ENCODE measurements around the gene EEIG1. TPM values are rescaled to one million over a fixed set of nuclear protein-coding genes. Genes with fewer than 3 reads are reported as not detected.

The EEIG1 gene
- total and polyA plus RNA-seq, 9 of the 15 experiments (the other 6 are each of a cell fraction or from before 2014, with no cell fraction given): 0.17 to 16.7 (median 3.6) TPM

- TF ChIP-seq, protein P1, sequence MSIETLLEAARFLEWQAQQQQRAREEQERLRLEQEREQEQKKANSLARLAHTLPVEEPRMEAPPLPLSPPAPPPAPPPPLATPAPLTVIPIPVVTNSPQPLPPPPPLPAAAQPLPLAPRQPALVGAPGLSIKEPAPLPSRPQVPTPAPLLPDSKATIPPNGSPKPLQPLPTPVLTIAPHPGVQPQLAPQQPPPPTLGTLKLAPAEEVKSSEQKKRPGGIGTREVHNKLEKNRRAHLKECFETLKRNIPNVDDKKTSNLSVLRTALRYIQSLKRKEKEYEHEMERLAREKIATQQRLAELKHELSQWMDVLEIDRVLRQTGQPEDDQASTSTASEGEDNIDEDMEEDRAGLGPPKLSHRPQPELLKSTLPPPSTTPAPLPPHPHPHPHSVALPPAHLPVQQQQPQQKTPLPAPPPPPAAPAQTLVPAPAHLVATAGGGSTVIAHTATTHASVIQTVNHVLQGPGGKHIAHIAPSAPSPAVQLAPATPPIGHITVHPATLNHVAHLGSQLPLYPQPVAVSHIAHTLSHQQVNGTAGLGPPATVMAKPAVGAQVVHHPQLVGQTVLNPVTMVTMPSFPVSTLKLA (conservative IDR thresholded peaks at IDR 0.05): no peak
- peak in 1 of 2 experiments; percentile 26; a peak in 1 of 4 replicates for TF ChIP-seq SRF (CRISPR knock-in tag; IDR thresholded peaks at IDR 0.05)
- TF ChIP-seq HDAC6 (IDR thresholded peaks at IDR 0.05; ENCODE audit: low read depth, low read length): no peak
- no peak for TF ChIP-seq HNRNPL (IDR thresholded peaks at IDR 0.05; ENCODE audit: low read depth, low read length)
- peak; percentile 38; the same call in 1 of the 2 replicates for TF ChIP-seq MTA1 (IDR thresholded peaks at IDR 0.05; ENCODE audit: borderline replicate concordance)
- no peak for TF ChIP-seq CHD7 (IDR thresholded peaks at IDR 0.05; ENCODE audit: low read depth, low read length)
- TF ChIP-seq CTBP1 (IDR thresholded peaks at IDR 0.05; ENCODE audit: borderline replicate concordance): peak; percentile 67
- no peak for TF ChIP-seq MAX (CRISPR knock-in tag; IDR thresholded peaks at IDR 0.05)
- TF ChIP-seq, protein P2, sequence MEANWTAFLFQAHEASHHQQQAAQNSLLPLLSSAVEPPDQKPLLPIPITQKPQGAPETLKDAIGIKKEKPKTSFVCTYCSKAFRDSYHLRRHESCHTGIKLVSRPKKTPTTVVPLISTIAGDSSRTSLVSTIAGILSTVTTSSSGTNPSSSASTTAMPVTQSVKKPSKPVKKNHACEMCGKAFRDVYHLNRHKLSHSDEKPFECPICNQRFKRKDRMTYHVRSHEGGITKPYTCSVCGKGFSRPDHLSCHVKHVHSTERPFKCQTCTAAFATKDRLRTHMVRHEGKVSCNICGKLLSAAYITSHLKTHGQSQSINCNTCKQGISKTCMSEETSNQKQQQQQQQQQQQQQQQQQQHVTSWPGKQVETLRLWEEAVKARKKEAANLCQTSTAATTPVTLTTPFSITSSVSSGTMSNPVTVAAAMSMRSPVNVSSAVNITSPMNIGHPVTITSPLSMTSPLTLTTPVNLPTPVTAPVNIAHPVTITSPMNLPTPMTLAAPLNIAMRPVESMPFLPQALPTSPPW (CRISPR knock-in tag; IDR thresholded peaks at IDR 0.05): 0 out of 2 replicates have a peak, but pooled peaks have one; percentile 41
- TF ChIP-seq ZNF316 (IDR thresholded peaks at IDR 0.05): no peak
- no peak for TF ChIP-seq ZNF134 (CRISPR knock-in tag; conservative IDR thresholded peaks at IDR 0.05)
These were observed 2.7 kb downstream of the EEIG1 start (continued) for GRCh38 chr9:127977884-127978647.

Measured in K562 (cell line).